Measurements from ENCODE around the gene ERO1B. TPM values are rescaled to one million over a fixed set of nuclear protein-coding genes. Genes with fewer than 3 reads are reported as not detected.

Gene ERO1B
- polyA plus RNA-seq, 4 donors, result 2.4 to 6.7 (median 3.6) TPM

DNA sequence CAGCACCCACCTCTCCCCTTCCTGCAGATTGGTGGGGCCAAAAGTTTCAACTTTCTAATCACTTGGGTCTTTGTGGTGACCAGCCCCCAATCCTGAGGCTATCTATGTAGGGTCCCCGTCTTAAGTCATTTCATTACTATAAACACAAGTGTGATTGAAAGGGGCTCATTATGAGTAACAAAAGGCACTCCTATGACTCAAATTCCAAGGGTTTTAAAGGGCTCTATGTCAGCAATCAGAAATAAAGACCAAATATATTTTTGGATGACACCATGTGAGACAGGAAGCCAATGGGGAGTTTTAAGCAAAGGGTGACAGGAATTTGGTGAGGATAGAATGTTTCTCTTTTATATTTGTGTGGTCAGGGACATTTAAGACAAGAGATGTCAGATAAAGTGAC, 6.2 kb downstream of the ERO1B start:
- Histone ChIP-seq H3K27me3 (ENCODE audit: control insufficient read depth in 3 of 3, insufficient read depth in 3 of 3, low read length in 3 of 3) (no peaks in the 10 kb centered on the region), H3K4me1 (ENCODE audit: control insufficient read depth in 3 of 3, insufficient read depth in 2 of 3, low read depth in 1 of 3, low read length in 2 of 3) (no peaks in the 10 kb centered on the region), H3K27ac (ENCODE audit: low read depth in 1 of 3, low read length in 2 of 3) (no peak overlapping the region), H3K4me3 (ENCODE audit: low read depth in 1 of 3, low read length in 3 of 3) (no peak overlapping the region), H3K36me3 (ENCODE audit: control insufficient read depth in 3 of 3, insufficient read depth in 2 of 3, low read depth in 1 of 3, low read length in 3 of 3) (no peaks in the 10 kb centered on the region), H3K9me3 (ENCODE audit: control insufficient read depth in 2 of 2, insufficient read depth in 1 of 2, low read depth in 1 of 2, low read length in 1 of 2) (no peaks in the 10 kb centered on the region)
- FAIRE-seq (no peak), DNase-seq (no peak)
- 80 to 95% (median 86%) methylated on average over 1 of the region's 1 CpG for WGBS, 3 donors

DNA sequence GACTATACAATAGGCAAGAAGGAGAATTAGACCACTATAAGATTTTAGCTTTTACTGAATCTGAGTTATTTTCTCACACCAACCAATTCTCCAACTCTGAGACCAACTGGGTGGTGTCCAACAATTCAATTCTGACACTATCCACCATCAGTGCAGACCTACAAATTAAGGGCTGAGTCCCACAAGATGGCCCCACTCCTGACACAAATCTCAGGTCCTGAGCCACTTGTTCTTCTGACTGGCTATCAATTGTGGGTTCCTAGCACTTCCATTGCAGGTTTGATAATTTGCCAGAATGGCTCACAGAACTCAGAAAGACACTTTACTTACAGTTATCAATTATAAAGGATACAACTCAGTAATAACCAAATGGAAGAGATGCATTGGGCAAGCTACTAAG, 6.7 kb downstream of the ERO1B start:
- Histone ChIP-seq H3K36me3 (ENCODE audit: control insufficient read depth in 3 of 3, insufficient read depth in 2 of 3, low read depth in 1 of 3, low read length in 3 of 3) (no peaks in the 10 kb centered on the region), H3K27ac (ENCODE audit: low read depth in 1 of 3, low read length in 2 of 3) (no peak overlapping the region), H3K9me3 (ENCODE audit: control insufficient read depth in 2 of 2, insufficient read depth in 1 of 2, low read depth in 1 of 2, low read length in 1 of 2) (no peaks in the 10 kb centered on the region), H3K4me3 (ENCODE audit: low read depth in 1 of 3, low read length in 3 of 3) (no peak overlapping the region), H3K27me3 (ENCODE audit: control insufficient read depth in 3 of 3, insufficient read depth in 3 of 3, low read length in 3 of 3) (no peaks in the 10 kb centered on the region), H3K4me1 (ENCODE audit: control insufficient read depth in 3 of 3, insufficient read depth in 2 of 3, low read depth in 1 of 3, low read length in 2 of 3) (no peaks in the 10 kb centered on the region)
- no peak for FAIRE-seq
- no peak for DNase-seq

DNA sequence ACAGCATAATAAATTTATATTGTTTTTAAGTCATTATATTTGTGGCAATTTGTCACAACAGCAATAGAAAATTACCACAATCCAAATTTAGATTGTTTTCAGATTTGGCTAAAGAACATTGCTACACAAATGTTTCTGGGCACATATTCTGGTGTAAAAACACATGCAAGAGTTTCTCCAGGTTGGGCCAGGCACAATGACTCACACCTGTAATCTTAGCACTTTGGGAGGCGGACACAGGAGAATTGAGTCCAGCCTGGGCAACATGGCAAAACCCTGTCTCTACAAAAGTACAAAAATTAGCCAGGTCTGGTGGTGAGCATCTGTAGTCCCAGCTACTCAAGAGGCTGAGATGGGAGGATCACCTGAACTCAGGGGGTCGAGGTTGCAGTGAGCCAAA, 8.4 kb downstream of the ERO1B start:
- Histone ChIP-seq H3K9me3 (ENCODE audit: control insufficient read depth in 2 of 2, insufficient read depth in 1 of 2, low read depth in 1 of 2, low read length in 1 of 2) (no peaks in the 10 kb centered on the region), H3K4me1 (ENCODE audit: control insufficient read depth in 3 of 3, insufficient read depth in 2 of 3, low read depth in 1 of 3, low read length in 2 of 3) (no peaks in the 10 kb centered on the region), H3K36me3 (ENCODE audit: control insufficient read depth in 3 of 3, insufficient read depth in 2 of 3, low read depth in 1 of 3, low read length in 3 of 3) (no peaks in the 10 kb centered on the region), H3K27me3 (ENCODE audit: control insufficient read depth in 3 of 3, insufficient read depth in 3 of 3, low read length in 3 of 3) (no peaks in the 10 kb centered on the region), H3K4me3 (ENCODE audit: low read depth in 1 of 3, low read length in 3 of 3) (no peak overlapping the region), H3K27ac (ENCODE audit: low read depth in 1 of 3, low read length in 2 of 3) (no peak overlapping the region)
- DNase-seq (no peak), FAIRE-seq (no peak)
- 85 to 93% (median 87%) methylated on average over 2 of the region's 2 CpGs for WGBS, 3 donors

DNA sequence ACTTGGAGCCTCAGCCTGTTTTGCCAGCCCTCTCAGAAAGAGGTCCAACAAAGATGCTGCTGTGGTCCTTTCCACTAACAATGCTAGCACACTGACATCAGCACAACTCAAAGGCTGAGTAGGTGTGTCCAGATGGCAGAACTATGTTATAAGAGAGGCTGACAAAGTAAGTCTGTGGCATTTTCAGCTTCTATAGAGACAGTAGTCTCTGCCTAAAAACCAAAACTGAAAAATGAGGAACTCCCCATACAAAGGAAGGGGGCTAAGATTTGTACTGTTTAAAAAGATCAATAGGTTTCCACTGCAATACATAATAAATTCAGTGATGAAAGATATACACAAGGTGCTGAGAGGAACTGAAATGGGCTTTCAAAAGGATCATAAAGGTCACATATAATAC, 12.3 kb downstream of the ERO1B start:
- no peak for FAIRE-seq

DNA sequence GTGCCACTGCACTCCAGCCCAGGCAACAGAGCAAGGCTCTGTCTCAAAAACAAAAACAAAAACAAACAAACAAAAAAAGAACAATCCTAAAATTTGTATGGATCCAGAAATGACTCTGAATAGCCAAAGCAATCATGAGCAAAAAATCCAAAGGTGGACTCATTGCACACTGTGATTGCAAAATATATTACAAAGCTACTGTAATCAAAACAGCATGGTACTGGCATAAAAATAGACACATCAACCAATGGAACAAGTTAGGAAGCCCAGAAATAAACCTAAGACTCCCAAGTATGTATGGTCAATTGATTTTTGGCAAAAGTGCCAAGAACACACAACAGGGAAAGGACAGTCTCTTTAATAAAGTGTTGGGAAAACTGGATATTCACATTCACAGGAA, 19.9 kb downstream of the ERO1B start:
- DNase-seq, result no peak
- Histone ChIP-seq H3K27ac (ENCODE audit: low read depth in 1 of 3, low read length in 2 of 3) (no peak overlapping the region), H3K27me3 (ENCODE audit: control insufficient read depth in 3 of 3, insufficient read depth in 3 of 3, low read length in 3 of 3) (no peaks in the 10 kb centered on the region), H3K9me3 (ENCODE audit: control insufficient read depth in 2 of 2, insufficient read depth in 1 of 2, low read depth in 1 of 2, low read length in 1 of 2) (peaks cover 0 to 8% of the 10 kb centered on the region in 2 donors), H3K36me3 (ENCODE audit: control insufficient read depth in 3 of 3, insufficient read depth in 2 of 3, low read depth in 1 of 3, low read length in 3 of 3) (peaks cover 0 to 3% (median 2%) of the 10 kb centered on the region in 3 donors), H3K4me3 (ENCODE audit: low read depth in 1 of 3, low read length in 3 of 3) (no peak overlapping the region), H3K4me1 (ENCODE audit: control insufficient read depth in 3 of 3, insufficient read depth in 2 of 3, low read depth in 1 of 3, low read length in 2 of 3) (no peaks in the 10 kb centered on the region)
- FAIRE-seq, result no peak

More for the DNA sequence above, 12.3 kb downstream of the ERO1B start:
- H3K27ac ChIP-seq (ENCODE audit: low read depth in 1 of 3, low read length in 2 of 3), result no peak overlapping the region
- no peak overlapping the region for H3K4me3 ChIP-seq (ENCODE audit: low read depth in 1 of 3, low read length in 3 of 3)
- no peak for DNase-seq
- peaks cover 0 to 3% (median 0%) of the 10 kb centered on the region in 3 donors for H3K36me3 ChIP-seq (ENCODE audit: control insufficient read depth in 3 of 3, insufficient read depth in 2 of 3, low read depth in 1 of 3, low read length in 3 of 3)
- H3K27me3 ChIP-seq (ENCODE audit: control insufficient read depth in 3 of 3, insufficient read depth in 3 of 3, low read length in 3 of 3), result no peaks in the 10 kb centered on the region
- H3K4me1 ChIP-seq (ENCODE audit: control insufficient read depth in 3 of 3, insufficient read depth in 2 of 3, low read depth in 1 of 3, low read length in 2 of 3), result no peaks in the 10 kb centered on the region
- no peaks in the 10 kb centered on the region for H3K9me3 ChIP-seq (ENCODE audit: control insufficient read depth in 2 of 2, insufficient read depth in 1 of 2, low read depth in 1 of 2, low read length in 1 of 2)

DNA sequence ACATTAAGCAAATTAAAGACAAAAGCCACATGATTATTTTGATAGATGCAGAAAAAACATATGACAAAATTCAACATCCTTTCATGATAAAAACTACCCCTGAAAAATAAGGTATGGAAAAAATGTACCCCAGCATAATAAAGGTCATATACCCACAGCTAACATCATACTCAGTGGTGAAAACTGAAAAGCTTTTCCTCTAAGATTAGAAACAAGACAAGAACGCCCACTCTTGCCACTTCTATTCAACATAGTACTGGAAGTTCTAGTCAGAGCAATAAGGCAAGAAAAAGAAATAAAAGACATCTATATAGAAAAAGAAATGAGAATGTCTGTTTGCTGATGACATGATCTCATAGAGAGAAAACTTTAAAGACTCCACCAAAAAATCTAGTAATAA, 20.7 kb downstream of the ERO1B start:
- FAIRE-seq (no peak), DNase-seq (no peak)
- Histone ChIP-seq H3K4me1 (ENCODE audit: control insufficient read depth in 3 of 3, insufficient read depth in 2 of 3, low read depth in 1 of 3, low read length in 2 of 3) (no peaks in the 10 kb centered on the region), H3K4me3 (ENCODE audit: low read depth in 1 of 3, low read length in 3 of 3) (no peak overlapping the region), H3K27ac (ENCODE audit: low read depth in 1 of 3, low read length in 2 of 3) (no peak overlapping the region), H3K9me3 (ENCODE audit: control insufficient read depth in 2 of 2, insufficient read depth in 1 of 2, low read depth in 1 of 2, low read length in 1 of 2) (peaks cover 0 to 11% of the 10 kb centered on the region in 2 donors), H3K36me3 (ENCODE audit: control insufficient read depth in 3 of 3, insufficient read depth in 2 of 3, low read depth in 1 of 3, low read length in 3 of 3) (peaks cover under 1 to 3% (median 2%) of the 10 kb centered on the region in 3 donors), H3K27me3 (ENCODE audit: control insufficient read depth in 3 of 3, insufficient read depth in 3 of 3, low read length in 3 of 3) (no peaks in the 10 kb centered on the region)
- WGBS, 3 donors, result 88 to 90% (median 89%) methylated on average over 1 of the region's 1 CpG

DNA sequence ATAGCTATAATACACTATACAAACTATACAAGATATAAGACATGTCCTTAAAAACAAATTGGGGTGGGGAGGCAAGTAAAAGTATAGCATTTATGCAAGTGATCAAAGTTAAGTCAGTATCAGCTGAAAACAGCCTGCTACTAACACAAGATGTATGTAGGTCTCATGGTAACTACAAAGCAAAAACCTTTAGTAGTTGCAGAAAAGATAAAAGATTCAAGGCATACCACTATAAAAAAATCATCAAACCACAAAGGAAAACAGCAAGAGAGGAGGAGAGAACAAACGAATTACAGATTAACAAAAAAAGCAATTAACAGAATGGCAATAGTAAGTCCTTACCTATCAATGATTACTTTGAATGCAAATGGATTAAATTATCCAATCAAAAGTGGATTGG, 22.7 kb downstream of the ERO1B start:
- no peak for DNase-seq
- H3K4me1 ChIP-seq (ENCODE audit: control insufficient read depth in 3 of 3, insufficient read depth in 2 of 3, low read depth in 1 of 3, low read length in 2 of 3), result no peaks in the 10 kb centered on the region
- peaks cover 0 to 11% of the 10 kb centered on the region in 2 donors for H3K9me3 ChIP-seq (ENCODE audit: control insufficient read depth in 2 of 2, insufficient read depth in 1 of 2, low read depth in 1 of 2, low read length in 1 of 2)
- WGBS, 3 donors, result 50 to 81% (median 80%) methylated on average over 1 of the region's 1 CpG
- no peak overlapping the region for H3K4me3 ChIP-seq (ENCODE audit: low read depth in 1 of 3, low read length in 3 of 3)
- FAIRE-seq, result no peak
- H3K27ac ChIP-seq (ENCODE audit: low read depth in 1 of 3, low read length in 2 of 3), result no peak overlapping the region
- H3K36me3 ChIP-seq (ENCODE audit: control insufficient read depth in 3 of 3, insufficient read depth in 2 of 3, low read depth in 1 of 3, low read length in 3 of 3), result peaks cover 2 to 3% (median 2%) of the 10 kb centered on the region in 3 donors
- H3K27me3 ChIP-seq (ENCODE audit: control insufficient read depth in 3 of 3, insufficient read depth in 3 of 3, low read length in 3 of 3), result no peaks in the 10 kb centered on the region

DNA sequence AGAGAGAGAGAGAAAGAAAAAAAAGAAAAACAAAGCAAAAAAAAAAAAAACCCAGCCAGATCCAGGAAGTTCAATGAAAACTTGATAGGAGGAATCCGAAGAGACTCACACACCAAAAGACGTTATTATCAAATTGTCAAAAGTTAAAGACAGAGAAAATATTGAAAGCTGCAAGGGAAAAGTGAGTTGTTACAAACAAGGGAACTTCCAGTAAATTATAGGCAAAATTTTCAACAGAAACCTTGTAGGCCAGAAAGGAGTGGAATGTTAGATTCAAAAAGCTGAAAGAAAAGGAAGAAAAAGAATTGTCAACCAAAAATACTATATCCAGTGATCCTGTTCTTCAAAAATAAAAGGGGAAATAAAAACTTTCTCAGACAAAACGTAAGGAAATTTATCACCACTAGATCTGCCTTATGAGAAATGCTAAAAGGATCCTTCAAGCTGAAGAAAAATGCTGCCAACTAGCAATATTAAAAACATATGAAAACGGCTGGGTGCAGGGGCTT, 23.6 kb downstream of the ERO1B start:
- DNase-seq (no peak), FAIRE-seq (no peak)
- peaks cover 0 to 11% of the 10 kb centered on the region in 2 donors for H3K9me3 ChIP-seq (ENCODE audit: control insufficient read depth in 2 of 2, insufficient read depth in 1 of 2, low read depth in 1 of 2, low read length in 1 of 2)
- no peaks in the 10 kb centered on the region for H3K27me3 ChIP-seq (ENCODE audit: control insufficient read depth in 3 of 3, insufficient read depth in 3 of 3, low read length in 3 of 3)
- H3K36me3 ChIP-seq (ENCODE audit: control insufficient read depth in 3 of 3, insufficient read depth in 2 of 3, low read depth in 1 of 3, low read length in 3 of 3), result peaks cover 2 to 3% (median 2%) of the 10 kb centered on the region in 3 donors
- H3K4me3 ChIP-seq (ENCODE audit: low read depth in 1 of 3, low read length in 3 of 3), result no peak overlapping the region
- WGBS, 3 donors, result 81 to 96% (median 95%) methylated on average over 4 of the region's 4 CpGs
- H3K27ac ChIP-seq (ENCODE audit: low read depth in 1 of 3, low read length in 2 of 3), result no peak overlapping the region
- no peaks in the 10 kb centered on the region for H3K4me1 ChIP-seq (ENCODE audit: control insufficient read depth in 3 of 3, insufficient read depth in 2 of 3, low read depth in 1 of 3, low read length in 2 of 3)

DNA sequence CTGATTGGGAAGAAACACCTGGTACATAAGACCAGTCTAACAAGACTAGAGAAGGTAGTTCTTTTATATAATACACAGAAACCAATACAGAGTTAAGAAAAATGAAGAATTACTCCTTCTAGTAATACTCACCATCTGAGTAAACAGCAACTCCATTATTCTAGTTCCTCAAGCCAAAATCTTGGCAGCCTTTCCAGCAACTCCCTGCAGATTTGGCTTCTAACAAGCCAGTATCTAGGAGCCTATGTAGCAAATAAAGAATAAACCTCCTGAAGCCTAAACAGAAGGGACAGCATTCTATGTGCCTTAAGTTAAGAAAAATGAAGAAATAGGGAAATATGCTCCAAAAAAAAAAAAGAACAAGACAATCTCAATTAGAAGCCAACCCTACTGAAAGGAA, 24.5 kb downstream of the ERO1B start:
- Histone ChIP-seq H3K9me3 (ENCODE audit: control insufficient read depth in 2 of 2, insufficient read depth in 1 of 2, low read depth in 1 of 2, low read length in 1 of 2) (peaks cover 0 to 11% of the 10 kb centered on the region in 2 donors), H3K27ac (ENCODE audit: low read depth in 1 of 3, low read length in 2 of 3) (no peak overlapping the region), H3K4me1 (ENCODE audit: control insufficient read depth in 3 of 3, insufficient read depth in 2 of 3, low read depth in 1 of 3, low read length in 2 of 3) (no peaks in the 10 kb centered on the region), H3K36me3 (ENCODE audit: control insufficient read depth in 3 of 3, insufficient read depth in 2 of 3, low read depth in 1 of 3, low read length in 3 of 3) (peaks cover 2 to 3% (median 2%) of the 10 kb centered on the region in 3 donors), H3K4me3 (ENCODE audit: low read depth in 1 of 3, low read length in 3 of 3) (no peak overlapping the region), H3K27me3 (ENCODE audit: control insufficient read depth in 3 of 3, insufficient read depth in 3 of 3, low read length in 3 of 3) (no peaks in the 10 kb centered on the region)
- FAIRE-seq (no peak), DNase-seq (no peak)

Data from small intestine (tissue), 7 donors.